Trophoblast cell (in vitro differentiated cells and primary cell): ENCODE data around the gene KCNA3.
"Not testable (repeated sequence)": the region's sequence is repeated elsewhere in the genome, so short reads cannot be mapped to it uniquely, and the experiment has no call there.

Experiments
- DNase-seq, 2 donors: peaks; one replicate each; pipeline ENCODE4 v3.0.0-alpha.2; 2016
- H2AFZ ChIP-seq: 2 replicates; pipeline ENCODE4 v1.6.1; 2013; ENCODE audit warnings: low read length, moderate library complexity, mild to moderate bottlenecking; ENCODE audit not compliant: insufficient read depth, poor library complexity
- H2AK5ac ChIP-seq: 2 replicates; pipeline ENCODE4 v1.6.1; 2013; ENCODE audit warnings: mild to moderate bottlenecking, low read length
- H2BK120ac ChIP-seq: 2 replicates; pipeline ENCODE4 v1.6.1; 2013; ENCODE audit warnings: low read length, mild to moderate bottlenecking, moderate library complexity; ENCODE audit not compliant: insufficient read depth, poor library complexity
- H2BK12ac ChIP-seq: 2 replicates; pipeline ENCODE4 v1.6.1; 2013; ENCODE audit warnings: mild to moderate bottlenecking, low read length, moderate library complexity
- H2BK5ac ChIP-seq: 2 replicates; pipeline ENCODE4 v1.6.1; 2013; ENCODE audit warnings: low read length, low read depth, moderate library complexity, mild to moderate bottlenecking; ENCODE audit not compliant: poor library complexity
- H3K14ac ChIP-seq: 2 replicates; pipeline ENCODE4 v1.6.1; 2013; ENCODE audit warnings: mild to moderate bottlenecking, low read length
- H3K18ac ChIP-seq: 2 replicates; pipeline ENCODE4 v1.6.1; 2013; ENCODE audit warnings: mild to moderate bottlenecking, low read length
- H3K23ac ChIP-seq: 2 replicates; pipeline ENCODE4 v1.6.1; 2013; ENCODE audit warnings: low read length
- H3K27ac ChIP-seq: 2 replicates; pipeline ENCODE4 v1.5.1; 2013; ENCODE audit warnings: low read depth, mild to moderate bottlenecking, inconsistent platforms, low read length, moderate library complexity
- H3K27me3 ChIP-seq: 2 replicates; pipeline ENCODE4 v1.6.1; 2013; ENCODE audit warnings: inconsistent platforms, mild to moderate bottlenecking, low read length, moderate library complexity; ENCODE audit not compliant: insufficient read depth
- H3K36me3 ChIP-seq, 2 experiments: 1 replicate in 1 of 2; 2 replicates in 1 of 2; pipeline ENCODE4 v1.6.1; 2013; ENCODE audit warnings: low read length in 2 of 2, mild to moderate bottlenecking in 2 of 2, moderate library complexity in 1 of 2; ENCODE audit not compliant: insufficient read depth in 2 of 2, control insufficient read depth in 1 of 2
- H3K4ac ChIP-seq: 2 replicates; pipeline ENCODE4 v1.6.1; 2013; ENCODE audit warnings: low read depth, mild to moderate bottlenecking, low read length, moderate library complexity
- H3K4me1 ChIP-seq, 2 experiments: 1 replicate in 1 of 2; 2 replicates in 1 of 2; pipeline ENCODE4 v1.6.1; 2013; ENCODE audit warnings: low read length in 2 of 2, mild to moderate bottlenecking in 2 of 2, moderate library complexity in 1 of 2; ENCODE audit not compliant: insufficient read depth in 2 of 2, control insufficient read depth in 1 of 2
- H3K4me2 ChIP-seq: 2 replicates; pipeline ENCODE4 v1.6.1; 2013; ENCODE audit warnings: inconsistent platforms, mild to moderate bottlenecking, low read length, moderate library complexity
- H3K4me3 ChIP-seq: 2 replicates; pipeline ENCODE4 v1.5.1; 2013; ENCODE audit warnings: mild to moderate bottlenecking, low read depth, low read length, inconsistent platforms
- H3K79me1 ChIP-seq: one replicate; pipeline ENCODE4 v1.6.1; 2013; ENCODE audit warnings: low read length
- H3K79me2 ChIP-seq: 2 replicates; pipeline ENCODE4 v1.6.1; 2013; ENCODE audit warnings: low read length, mild to moderate bottlenecking; ENCODE audit not compliant: control insufficient read depth, insufficient read depth, poor library complexity
- H3K9ac ChIP-seq: 2 replicates; pipeline ENCODE4 v1.6.1; 2013; ENCODE audit warnings: mild to moderate bottlenecking, low read length
- H3K9me3 ChIP-seq: 2 replicates; pipeline ENCODE4 v1.6.1; 2013; ENCODE audit warnings: low read depth, mild to moderate bottlenecking, control low read depth, inconsistent platforms, low read length; ENCODE audit not compliant: insufficient read depth
- H4K12ac ChIP-seq: 2 replicates; pipeline ENCODE4 v1.6.1; 2013; ENCODE audit warnings: low read depth, mild to moderate bottlenecking, low read length, moderate library complexity
- H4K8ac ChIP-seq: 2 replicates; pipeline ENCODE4 v1.6.1; 2013; ENCODE audit warnings: low read depth, mild to moderate bottlenecking, low read length, moderate library complexity
- H4K91ac ChIP-seq: one replicate; pipeline ENCODE4 v1.6.1; 2013; ENCODE audit warnings: low read depth, mild to moderate bottlenecking, low read length, moderate library complexity
- WGBS: extraction: QIAGEN DNeasy Blood & Tissue Kit; methylation state at CpG from one replicate; pipeline ENCODE4 v1.1.7; 2013; ENCODE audit warnings: missing lambda C conversion rate; ENCODE audit not compliant: insufficient read length, insufficient coverage; ENCODE audit errors: extremely low coverage; 5-methylcytosine and 5-hydroxymethylcytosine counted together

The KCNA3 gene

GRCh38 chr1:110663241-110663640, 11.5 kb downstream of the KCNA3 start:
- DNase-seq, result no peak
- Histone ChIP-seq H3K9ac (no peak overlapping the region), H3K36me3 (no peaks in the 10 kb centered on the region), H3K27ac (no peak overlapping the region), H2AFZ (no peak overlapping the region), H3K79me1 (no peaks in the 10 kb centered on the region), H4K8ac (no peak overlapping the region), H3K18ac (no peak overlapping the region), H4K12ac (no peak overlapping the region), H3K4me2 (no peak overlapping the region), H2BK5ac (no peak overlapping the region), H3K4me1 (no peaks in the 10 kb centered on the region), H4K91ac (no peak overlapping the region), H3K23ac (no peak overlapping the region), H3K27me3 (no peaks in the 10 kb centered on the region), H3K14ac (no peak overlapping the region), H3K79me2 (no peaks in the 10 kb centered on the region), H3K9me3 (no peaks in the 10 kb centered on the region), H2AK5ac (no peak overlapping the region), H3K4ac (no peak overlapping the region), H3K4me3 (no peak overlapping the region), H2BK120ac (no peak overlapping the region), H2BK12ac (no peak overlapping the region)
- WGBS, result no CpG with 5 or more reads among the region's 2 CpGs

- H3K14ac ChIP-seq, H2AK5ac ChIP-seq, H2AFZ ChIP-seq, H3K4ac ChIP-seq, H3K79me2 ChIP-seq, H4K8ac ChIP-seq, H2BK120ac ChIP-seq, H3K27ac ChIP-seq, H4K91ac ChIP-seq, H3K23ac ChIP-seq, H3K9me3 ChIP-seq, DNase-seq, H2BK12ac ChIP-seq, H3K18ac ChIP-seq, H3K4me3 ChIP-seq, H3K79me1 ChIP-seq, H2BK5ac ChIP-seq, H4K12ac ChIP-seq, H3K4me2 ChIP-seq, H3K4me1 ChIP-seq, H3K9ac ChIP-seq, H3K36me3 ChIP-seq, H3K27me3 ChIP-seq: not testable (repeated sequence)
- WGBS, result no CpG with 5 or more reads among the region's 3 CpGs
Observed at GRCh38 chr1:110659559-110659958, 15.2 kb downstream of the KCNA3 start.

GRCh38 chr1:110657351-110657750, 17.4 kb downstream of the KCNA3 start:
- no peaks in the 10 kb centered on the region for H3K27me3 ChIP-seq
- H3K4ac ChIP-seq, result no peak overlapping the region
- no peaks in the 10 kb centered on the region for H3K79me2 ChIP-seq
- H2BK120ac ChIP-seq, result no peak overlapping the region
- no peak overlapping the region for H2AK5ac ChIP-seq
- H3K9ac ChIP-seq, result no peak overlapping the region
- no peaks in the 10 kb centered on the region for H3K9me3 ChIP-seq
- no peak overlapping the region for H2BK5ac ChIP-seq
- H2AFZ ChIP-seq, result no peak overlapping the region
- H3K18ac ChIP-seq, result no peak overlapping the region
- H4K8ac ChIP-seq, result no peak overlapping the region
- no peak overlapping the region for H4K91ac ChIP-seq
- H3K4me1 ChIP-seq, result no peaks in the 10 kb centered on the region
- WGBS, result no CpG with 5 or more reads among the region's 2 CpGs
- no peak for DNase-seq
- no peak overlapping the region for H3K23ac ChIP-seq
- no peak overlapping the region for H3K4me3 ChIP-seq
- no peak overlapping the region for H3K4me2 ChIP-seq
- no peak overlapping the region for H3K14ac ChIP-seq
- no peaks in the 10 kb centered on the region for H3K79me1 ChIP-seq
- H3K36me3 ChIP-seq, result no peaks in the 10 kb centered on the region
- no peak overlapping the region for H2BK12ac ChIP-seq
- no peak overlapping the region for H3K27ac ChIP-seq
- H4K12ac ChIP-seq, result no peak overlapping the region

- H3K4me1 ChIP-seq, result no peaks in the 10 kb centered on the region
- H2AFZ ChIP-seq, result no peak overlapping the region
- no peaks in the 10 kb centered on the region for H3K27me3 ChIP-seq
- no peak overlapping the region for H2BK120ac ChIP-seq
- H3K36me3 ChIP-seq, result no peaks in the 10 kb centered on the region
- no peaks in the 10 kb centered on the region for H3K79me1 ChIP-seq
- DNase-seq, result no peak
- H3K4ac ChIP-seq, result no peak overlapping the region
- H2AK5ac ChIP-seq, result no peak overlapping the region
- H2BK5ac ChIP-seq, result no peak overlapping the region
- H3K23ac ChIP-seq, result no peak overlapping the region
- no peak overlapping the region for H2BK12ac ChIP-seq
- H3K4me3 ChIP-seq, result no peak overlapping the region
- H3K9ac ChIP-seq, result no peak overlapping the region
- no peak overlapping the region for H3K4me2 ChIP-seq
- H4K91ac ChIP-seq, result no peak overlapping the region
- no peak overlapping the region for H4K8ac ChIP-seq
- H3K14ac ChIP-seq, result no peak overlapping the region
- no peaks in the 10 kb centered on the region for H3K79me2 ChIP-seq
- H4K12ac ChIP-seq, result no peak overlapping the region
- WGBS, result no CpG with 5 or more reads among the region's 2 CpGs
- no peak overlapping the region for H3K27ac ChIP-seq
- no peaks in the 10 kb centered on the region for H3K9me3 ChIP-seq
- H3K18ac ChIP-seq, result no peak overlapping the region
Observed at GRCh38 chr1:110650609-110651008, 24.1 kb downstream of the KCNA3 start.
